HG03439 (cell line): ENCODE data around the gene ATP8A2.
"Not testable (repeated sequence)": the region's sequence is repeated elsewhere in the genome, so short reads cannot be mapped to it uniquely, and the experiment has no call there.

Experiments
- ATAC-seq: cut with Tn5 transposase; IDR thresholded peaks from one replicate; pipeline ENCODE4 v1.9.1; 2021; ENCODE audit warnings: mild to moderate bottlenecking, moderate library complexity; ENCODE audit not compliant: unreplicated experiment

ATP8A2 gene

GRCh38 chr13:25462301-25463125, 90.7 kb downstream of the ATP8A2 start:
- ATAC-seq: no peak

GRCh38 chr13:25463496-25463895, 91.7 kb downstream of the ATP8A2 start:
- no peak for ATAC-seq

GRCh38 chr13:25466880-25467279, 95.1 kb downstream of the ATP8A2 start:
- no peak for ATAC-seq

GRCh38 chr13:25468325-25469168, 96.8 kb downstream of the ATP8A2 start:
- no peak for ATAC-seq

GRCh38 chr13:25469169-25469525, 97.4 kb downstream of the ATP8A2 start:
- no peak for ATAC-seq

- ATAC-seq: no peak
These were observed 102.1 kb downstream of the ATP8A2 start for GRCh38 chr13:25473864-25474263.

GRCh38 chr13:25478186-25478585, 106.4 kb downstream of the ATP8A2 start:
- ATAC-seq: no peak

GRCh38 chr13:25489238-25489637, 117.5 kb downstream of the ATP8A2 start:
- no peak for ATAC-seq

GRCh38 chr13:25490236-25490635, 118.5 kb downstream of the ATP8A2 start:
- ATAC-seq: no peak

- ATAC-seq: no peak
These were observed 122.3 kb downstream of the ATP8A2 start for GRCh38 chr13:25493931-25494640.

- no peak for ATAC-seq
These were observed 123.1 kb downstream of the ATP8A2 start for GRCh38 chr13:25494698-25495411.

GRCh38 chr13:25501231-25501630, 129.5 kb downstream of the ATP8A2 start:
- ATAC-seq: no peak

GRCh38 chr13:25502031-25502430, 130.3 kb downstream of the ATP8A2 start:
- no peak for ATAC-seq

GRCh38 chr13:25502551-25502950, 130.8 kb downstream of the ATP8A2 start:
- ATAC-seq: no peak

GRCh38 chr13:25503856-25504255, 132.1 kb downstream of the ATP8A2 start:
- no peak for ATAC-seq

- ATAC-seq: no peak
These were observed 136.1 kb downstream of the ATP8A2 start for GRCh38 chr13:25507841-25508240.

- not testable (repeated sequence) for ATAC-seq
These were observed 141.3 kb downstream of the ATP8A2 start for GRCh38 chr13:25513060-25513459.

GRCh38 chr13:25518441-25518840, 146.7 kb downstream of the ATP8A2 start:
- no peak for ATAC-seq

GRCh38 chr13:25525884-25526283, 154.1 kb downstream of the ATP8A2 start:
- ATAC-seq: no peak

GRCh38 chr13:25528266-25528665, 156.5 kb downstream of the ATP8A2 start:
- no peak for ATAC-seq

- no peak for ATAC-seq
These were observed 157.7 kb downstream of the ATP8A2 start for GRCh38 chr13:25529425-25529824.
